Stimulated activated CD4-positive, alpha-beta T cell treated with anti-CD3 and anti-CD28 coated beads, Interleukin-15, amount 100 ng/mL, for 48 hours (primary cell): ENCODE data around the gene NTNG2.

Source experiments
- DNase-seq, 2 donors: peaks; one replicate each; pipeline ENCODE4 v3.0.0-alpha.2; 2020; ENCODE audit warnings: low read depth in 2 of 2

Gene NTNG2

DNA sequence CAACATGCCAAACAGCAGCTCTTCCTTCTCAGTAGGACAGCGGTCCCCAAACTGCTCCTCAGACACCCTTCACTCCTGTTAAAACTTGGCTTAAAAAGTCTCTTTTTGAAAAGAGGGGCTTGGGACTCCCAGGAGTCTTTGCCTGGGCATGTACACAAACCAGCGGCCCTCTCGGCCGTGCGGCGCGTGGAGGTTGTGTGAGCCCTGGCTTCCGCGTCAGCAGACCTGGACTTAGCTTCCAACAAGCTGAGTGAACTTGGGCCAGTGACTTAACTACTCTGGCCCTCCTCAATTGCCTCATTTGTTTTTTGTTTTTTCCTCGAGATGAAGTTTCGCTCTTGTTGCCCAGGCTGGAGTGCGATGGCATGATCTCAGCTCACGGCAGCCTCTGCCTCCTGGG is 15.3 kb upstream of the NTNG2 start:
- DNase-seq = no peak

DNA sequence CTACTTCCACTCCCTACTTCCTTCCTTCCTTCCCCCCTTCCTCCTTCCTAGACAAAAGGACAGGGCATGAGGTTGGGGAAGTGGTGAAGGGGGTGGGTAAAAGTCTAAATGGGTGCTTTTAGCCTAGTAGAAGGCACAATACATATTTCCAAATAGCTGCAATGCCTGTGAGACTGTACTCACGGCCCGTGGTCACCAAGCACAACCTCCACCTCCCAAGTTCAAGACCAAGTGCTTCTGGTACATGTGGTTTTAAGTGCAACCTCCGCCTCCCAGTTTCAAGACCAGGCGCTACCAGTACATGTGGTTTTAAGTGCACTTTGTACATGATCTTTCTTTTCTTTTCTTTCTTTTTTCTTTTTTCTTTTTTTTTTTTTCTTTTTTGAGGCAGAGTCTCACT is 14.5 kb upstream of the NTNG2 start:
- no peak for DNase-seq

DNA sequence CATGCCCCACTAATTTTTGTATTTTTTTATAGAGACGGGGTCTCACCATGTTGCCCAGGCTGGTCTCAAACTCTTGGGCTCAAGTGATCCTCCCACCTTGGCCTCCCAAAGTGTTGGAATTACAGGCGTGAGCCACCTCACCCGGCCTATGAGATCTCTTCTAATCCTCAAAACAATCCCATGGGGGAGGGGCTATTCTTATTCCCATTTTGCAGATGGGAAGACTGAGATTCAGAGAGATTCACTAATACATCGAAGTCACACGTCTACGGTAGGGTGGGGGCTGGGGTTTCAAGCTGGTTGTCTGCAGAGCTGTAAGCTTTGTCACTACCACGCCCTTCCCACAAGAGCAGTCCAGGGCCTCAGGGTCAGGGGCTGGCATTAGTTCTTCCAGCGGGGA is 14.0 kb upstream of the NTNG2 start:
- no peak for DNase-seq

DNA sequence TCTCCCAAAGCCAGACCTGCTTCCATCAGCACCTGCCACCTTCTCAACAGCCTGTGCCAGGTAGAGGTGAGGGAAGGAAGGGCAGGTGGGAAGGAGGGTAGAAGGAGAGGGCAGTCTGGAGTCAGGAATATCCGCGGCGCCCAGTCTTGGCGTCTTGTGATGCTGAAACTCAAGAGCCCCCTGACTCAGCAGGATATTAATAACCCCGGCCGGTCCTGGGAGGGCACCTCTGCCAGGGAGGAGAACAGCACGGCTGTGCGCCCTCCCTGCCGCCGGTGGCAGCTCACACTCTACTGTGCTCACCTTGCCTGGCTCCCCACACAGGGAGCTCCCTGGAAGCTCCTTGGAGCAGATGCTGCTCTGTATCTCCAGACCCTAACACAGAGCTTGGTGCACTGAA is 11.6 kb upstream of the NTNG2 start:
- no peak for DNase-seq

DNA sequence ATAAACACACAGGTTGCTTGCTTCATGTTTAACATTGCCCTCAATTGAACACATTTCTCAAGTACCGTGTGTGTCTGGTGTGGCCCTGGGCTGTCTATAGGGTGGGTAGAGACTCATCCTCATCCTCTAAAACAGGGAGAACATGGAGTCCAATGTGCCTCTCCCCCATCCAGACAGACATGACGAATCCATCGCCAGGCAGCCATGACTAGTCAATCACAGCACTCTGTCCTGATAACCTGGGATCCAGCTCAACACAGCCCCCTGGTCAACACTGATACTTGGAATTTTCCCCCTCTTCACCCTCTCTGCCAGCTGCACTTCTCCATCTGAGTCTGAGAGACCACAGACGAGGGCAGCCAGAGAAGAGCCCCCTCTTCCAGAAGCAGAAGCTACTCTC is 10.7 kb upstream of the NTNG2 start:
- DNase-seq = no peak

DNA sequence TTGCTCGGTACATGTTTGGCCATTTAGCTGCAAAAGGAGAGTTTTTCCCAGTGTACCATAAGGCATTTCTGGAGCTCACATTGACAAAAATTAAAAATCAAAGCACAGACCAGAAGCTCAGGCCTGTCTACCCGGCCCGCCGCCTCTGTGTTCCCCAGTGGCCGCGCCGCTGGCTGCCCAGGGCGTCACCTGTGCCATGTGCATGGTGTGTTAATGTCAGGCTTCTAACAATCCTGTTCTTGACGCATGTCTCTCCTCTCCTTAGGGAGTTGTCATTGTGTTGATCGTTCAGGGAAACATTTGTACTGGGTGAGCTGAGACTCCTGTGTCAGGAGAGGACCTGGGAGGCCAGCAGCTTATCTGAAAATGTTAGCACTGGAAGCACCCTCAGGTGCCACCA is 9.6 kb upstream of the NTNG2 start:
- no peak for DNase-seq

DNA sequence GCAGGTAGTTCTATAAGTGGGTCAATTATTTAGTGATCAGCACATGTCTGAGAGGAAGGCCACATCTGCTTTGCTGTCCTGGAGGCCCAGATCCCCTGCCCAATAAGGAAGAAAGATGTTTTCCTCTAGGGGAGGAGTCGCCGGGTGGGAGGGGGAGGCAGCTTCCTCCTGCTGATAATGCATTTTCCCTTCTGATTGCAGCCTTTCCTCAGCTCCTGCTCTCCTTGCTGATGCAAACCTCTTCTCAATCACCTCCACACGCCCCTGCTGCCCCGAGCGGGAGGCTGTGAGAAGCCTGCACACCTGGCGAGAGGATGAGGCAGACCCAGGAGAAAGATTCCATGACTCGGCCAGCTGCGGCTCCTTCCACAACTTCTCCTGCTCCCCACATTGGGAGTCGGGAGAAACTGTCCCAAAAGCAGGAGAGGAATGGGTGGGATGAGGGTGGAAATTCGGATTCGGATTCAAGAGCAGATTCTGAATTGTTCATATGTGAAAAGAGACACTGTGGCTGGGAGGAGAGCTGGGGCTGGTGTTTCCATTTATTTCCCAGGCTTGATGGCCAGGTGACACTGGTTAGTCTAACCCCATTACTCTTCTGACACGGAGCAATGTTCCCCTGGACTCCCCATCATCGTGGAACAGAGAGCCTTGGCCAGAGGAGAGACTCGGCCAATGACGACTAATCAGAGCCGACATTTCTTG is 6.8 kb upstream of the NTNG2 start:
- no peak for DNase-seq

DNA sequence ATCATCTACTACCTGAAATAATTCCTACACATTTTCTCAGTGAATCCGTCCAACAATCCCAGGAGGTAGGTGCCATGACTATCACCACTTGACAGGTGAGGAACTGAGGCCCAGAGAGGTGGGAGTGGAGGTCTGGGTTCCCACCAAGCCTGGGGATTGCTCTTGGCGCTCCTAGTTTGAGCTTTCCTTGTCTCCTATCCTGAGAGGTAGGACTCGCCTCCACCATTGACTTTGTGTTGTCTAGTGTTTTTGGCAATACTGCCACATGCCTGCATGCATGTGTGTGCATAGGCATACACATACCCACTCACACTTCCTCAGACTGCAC is 6.3 kb upstream of the NTNG2 start:
- no peak for DNase-seq

DNA sequence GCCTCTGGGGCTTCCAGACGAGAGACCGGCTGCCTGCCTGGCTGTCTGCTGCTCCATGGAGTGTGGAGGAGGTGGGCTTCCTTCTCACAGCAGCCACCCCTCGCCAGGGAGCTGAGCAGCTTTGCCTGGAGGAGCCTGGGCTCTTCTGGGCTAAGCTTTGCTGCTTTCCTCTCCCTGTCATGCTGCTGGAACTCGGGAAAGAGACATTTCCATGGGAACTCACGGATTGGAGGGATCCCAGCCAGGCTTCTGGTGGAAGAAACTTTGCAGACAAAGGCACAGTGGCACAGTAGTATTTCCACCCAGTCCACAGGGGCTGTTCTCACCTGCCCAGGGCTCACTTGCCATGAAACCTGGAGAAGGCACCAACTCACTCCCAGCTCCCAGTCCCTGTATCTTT is 5.6 kb upstream of the NTNG2 start:
- DNase-seq = no peak

DNA sequence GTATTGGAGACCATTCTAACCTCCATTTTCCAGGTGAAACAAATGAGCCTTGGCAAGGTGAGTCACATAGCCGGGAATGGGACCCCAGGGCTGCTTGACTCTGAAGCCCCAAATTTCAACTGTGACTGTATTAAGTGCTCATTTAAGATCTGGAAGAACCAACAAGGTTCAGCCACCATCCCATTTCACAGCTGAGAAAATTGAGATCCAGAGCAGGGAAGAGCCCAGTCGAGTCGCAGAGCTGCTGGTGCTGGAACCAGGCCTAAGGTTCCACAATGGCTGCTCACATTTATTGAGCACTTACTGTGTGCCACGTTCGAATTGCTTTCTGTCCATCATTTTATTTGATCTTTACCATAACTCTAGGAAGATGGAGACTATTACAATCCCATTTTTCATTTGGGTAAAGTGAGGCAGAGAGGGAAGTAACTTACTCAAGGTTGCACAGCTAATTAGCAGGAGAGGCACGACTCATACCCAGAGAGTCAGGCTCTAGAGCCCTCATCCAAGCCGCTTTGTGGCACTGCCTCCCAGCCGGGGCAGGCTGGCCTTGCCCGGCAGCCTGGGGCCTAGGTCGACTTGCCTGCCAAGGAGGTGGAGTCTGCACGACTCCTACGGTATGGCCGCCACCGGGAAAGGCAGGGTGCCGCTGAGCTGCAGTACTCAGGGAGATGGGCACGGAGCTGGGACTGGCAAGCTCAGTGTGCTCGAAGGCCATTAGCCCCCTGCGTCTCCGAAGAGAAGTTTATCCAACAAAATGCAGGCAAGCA is 4.3 kb upstream of the NTNG2 start:
- DNase-seq = no peak

DNA sequence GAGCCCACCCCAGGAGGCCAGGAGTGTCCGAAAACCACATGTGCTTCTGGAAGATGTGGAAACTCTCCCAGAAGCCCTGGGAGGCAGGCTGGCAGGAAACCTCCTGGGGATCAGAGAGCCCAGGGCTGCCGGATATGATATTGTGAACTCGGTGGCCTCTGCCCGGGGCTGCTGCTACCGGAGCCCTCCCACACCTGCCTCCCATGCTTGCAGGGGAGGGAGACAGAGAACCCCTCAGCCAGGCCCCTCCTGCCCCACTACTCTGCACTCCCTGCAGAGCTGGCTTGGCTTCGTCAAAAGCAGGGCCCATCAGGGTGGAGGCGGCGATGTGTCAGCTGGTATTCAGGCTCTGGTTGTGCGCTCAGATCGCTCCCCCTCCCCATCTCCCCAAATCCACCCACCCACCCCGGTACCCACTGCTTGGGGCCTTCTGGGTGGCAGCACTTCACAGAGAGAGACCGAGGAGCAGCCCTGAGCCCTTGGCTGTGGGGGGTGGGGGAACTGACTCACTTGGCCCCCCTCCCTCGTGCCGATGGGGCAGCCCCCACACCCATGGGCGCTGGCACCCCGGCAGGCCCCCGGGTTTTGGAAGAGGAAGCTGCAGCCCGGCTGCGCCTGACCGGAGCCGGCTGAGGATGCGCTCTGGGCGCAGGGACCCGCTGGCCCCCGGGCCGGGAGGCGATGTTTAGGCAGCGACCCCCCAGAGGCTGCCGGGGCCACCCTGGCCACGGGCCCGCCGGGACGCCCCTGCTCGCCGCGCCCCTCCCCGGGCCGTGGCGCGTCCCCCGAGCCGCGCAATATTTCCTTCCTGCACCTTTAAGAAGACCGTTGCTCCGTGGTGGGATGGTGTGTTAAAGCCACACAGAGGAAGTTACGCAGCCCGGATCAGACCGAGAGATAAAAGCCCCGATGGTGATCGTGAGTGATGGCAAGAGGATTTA is 786 bp upstream of the NTNG2 start:
- peak; percentile 24 to 33 for DNase-seq

DNA sequence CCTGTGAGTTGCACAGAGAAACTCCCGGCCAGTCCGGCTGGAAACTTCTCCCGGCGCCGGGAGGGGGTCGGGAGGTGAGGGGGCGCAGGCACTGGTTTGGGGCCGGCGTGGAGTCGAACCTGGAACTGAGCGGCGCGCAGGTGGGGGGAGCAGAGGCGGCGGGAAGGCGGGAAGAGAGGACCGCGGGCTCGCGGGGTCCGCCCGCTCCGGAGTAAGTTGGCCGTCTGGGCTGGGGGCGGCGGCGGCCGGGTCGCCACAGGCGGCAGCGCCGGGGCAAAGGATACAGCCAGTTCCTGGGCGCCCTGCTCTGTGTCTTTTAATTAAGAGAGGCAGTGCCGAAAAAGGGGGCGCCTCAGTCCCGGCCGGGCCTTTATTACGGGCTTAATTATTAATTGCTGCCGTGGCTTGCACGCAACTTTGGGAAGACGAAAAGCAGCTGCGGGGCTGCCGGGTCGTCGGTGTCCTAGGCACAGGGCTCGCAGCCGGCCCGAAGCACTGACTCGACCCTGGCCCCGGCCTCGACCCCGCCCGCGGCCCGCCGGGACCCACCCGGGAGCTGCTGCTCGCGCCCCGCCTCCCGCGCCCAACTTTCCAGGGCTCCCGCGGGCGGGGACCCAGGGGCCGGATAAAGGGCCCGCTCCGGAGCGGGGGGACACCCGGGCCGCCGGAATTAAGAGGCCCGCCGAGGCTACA is 1.1 kb downstream of the NTNG2 start:
- DNase-seq = no peak

DNA sequence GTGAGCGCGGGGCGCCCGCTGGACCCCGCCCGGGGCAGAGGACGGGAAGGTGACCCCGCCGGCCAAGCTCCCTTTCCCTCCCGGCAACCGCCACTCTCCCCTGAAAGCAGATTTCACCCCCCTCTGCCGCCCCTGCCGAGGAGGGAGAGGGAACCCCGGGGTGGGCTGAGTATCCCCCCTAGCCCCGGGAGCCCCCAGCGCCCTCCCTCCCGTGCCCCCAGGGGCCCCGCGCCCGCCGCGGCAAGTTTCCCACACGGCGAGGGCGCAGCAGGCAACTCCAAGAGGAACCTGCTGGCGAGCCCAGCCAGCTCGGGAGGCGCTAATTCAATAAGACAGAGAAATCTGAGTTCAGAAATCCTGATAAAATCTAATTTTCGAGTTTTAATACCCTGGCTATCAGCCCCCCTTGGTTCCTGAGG is 1.6 kb downstream of the NTNG2 start:
- DNase-seq = no peak

DNA sequence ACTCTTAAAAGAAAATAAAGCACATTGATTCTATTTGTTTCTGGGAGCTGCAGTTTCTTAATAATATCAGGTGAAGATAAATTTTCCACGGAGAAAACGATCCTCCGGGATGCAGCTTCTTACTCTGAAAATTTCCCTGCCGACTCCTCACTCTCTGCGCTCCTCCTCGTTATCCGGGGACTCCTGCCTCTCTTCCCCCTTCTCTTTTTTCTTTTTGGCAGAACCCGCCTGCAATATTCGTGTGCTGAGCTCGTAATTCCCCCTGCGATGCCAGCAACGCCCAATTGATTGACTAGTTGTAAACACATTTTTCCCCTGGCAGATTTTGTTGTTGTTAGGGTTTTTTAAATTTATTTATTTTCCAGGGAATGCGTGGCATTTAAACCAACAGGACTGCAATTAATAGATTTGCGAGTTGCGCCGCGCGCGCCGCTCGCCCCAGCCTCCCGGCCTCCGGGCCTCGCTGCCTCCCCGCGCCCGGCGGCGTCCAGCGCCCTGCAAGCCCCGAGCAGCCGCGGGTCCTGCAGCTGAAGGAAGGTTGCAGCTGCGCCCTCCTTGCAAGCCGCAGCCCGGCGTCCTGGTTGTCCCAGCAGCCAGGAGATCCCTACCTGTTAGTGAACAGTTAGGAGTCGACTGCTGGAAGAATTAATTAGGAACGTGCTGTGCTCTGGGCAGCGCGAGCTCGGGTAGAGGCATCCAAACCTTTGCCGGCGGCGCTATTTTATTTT is 2.2 kb downstream of the NTNG2 start:
- DNase-seq = no peak

DNA sequence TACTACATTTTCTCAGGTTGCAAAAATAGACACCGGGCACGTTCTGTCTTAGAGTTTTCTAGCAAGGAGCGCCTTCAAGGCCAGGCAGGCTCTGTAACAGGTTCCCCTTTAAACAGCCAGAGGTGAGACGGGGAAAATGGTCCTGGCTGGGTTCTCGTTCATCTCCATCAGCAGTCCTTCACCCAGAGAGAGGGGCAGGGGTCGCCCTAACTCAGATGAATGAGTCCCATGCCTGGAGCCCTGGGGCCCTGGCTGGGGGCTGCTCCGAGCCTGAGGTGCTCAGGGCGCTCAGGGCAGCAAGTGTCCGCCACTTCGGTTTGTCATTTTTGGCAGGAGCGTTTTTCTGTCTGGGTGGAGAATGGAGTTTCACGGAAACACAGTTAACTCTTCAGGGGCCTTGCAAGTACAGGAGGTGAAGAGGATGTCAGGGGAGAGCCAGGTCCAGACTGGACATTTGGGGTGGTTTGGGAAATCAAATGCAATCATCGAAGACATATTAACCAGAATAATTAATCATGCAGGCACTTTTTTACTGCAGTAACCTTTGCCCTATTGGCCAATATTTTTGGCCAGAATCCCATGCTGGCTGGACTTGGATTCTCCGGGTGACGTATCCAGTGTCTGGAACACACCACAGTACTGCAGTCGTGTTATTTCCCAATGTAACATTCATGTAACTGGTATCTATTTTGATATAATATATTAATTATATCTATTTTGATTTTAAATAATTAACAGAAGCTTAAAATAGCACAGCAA is 2.9 kb downstream of the NTNG2 start:
- DNase-seq = no peak

DNA sequence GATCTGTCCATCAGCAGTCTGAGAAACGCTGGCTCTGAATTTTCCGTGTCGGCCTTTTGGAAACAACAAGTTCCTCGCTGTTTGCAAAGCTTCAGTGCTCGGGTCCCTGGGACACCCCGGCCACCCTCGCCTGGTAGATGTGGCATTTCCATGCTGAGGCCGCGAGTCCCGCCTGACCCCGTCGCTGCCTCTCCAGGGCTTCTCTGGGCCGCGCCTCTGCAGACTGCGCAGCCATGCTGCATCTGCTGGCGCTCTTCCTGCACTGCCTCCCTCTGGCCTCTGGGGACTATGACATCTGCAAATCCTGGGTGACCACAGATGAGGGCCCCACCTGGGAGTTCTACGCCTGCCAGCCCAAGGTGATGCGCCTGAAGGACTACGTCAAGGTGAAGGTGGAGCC is 4.7 kb downstream of the NTNG2 start:
- DNase-seq = no peak

DNA sequence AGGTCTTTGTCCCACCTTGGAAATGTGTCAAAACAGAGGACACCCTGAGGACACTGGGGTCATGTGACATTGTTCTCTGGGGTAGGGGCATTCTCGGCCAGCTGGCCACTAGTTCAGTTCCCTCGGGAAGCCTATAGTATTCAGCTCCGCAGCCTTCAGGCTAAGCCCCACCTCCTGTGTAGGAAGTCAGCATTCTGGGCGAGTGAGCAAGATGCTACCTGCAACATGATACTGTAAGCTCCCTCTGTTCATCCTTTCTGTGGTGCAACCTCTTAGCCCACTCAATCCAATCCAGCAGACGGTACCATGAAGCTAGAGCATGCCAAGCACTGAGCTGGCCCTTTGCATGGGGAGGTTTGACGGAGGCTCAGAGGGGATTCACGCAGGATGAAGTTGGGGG is 5.3 kb downstream of the NTNG2 start:
- DNase-seq = no peak

DNA sequence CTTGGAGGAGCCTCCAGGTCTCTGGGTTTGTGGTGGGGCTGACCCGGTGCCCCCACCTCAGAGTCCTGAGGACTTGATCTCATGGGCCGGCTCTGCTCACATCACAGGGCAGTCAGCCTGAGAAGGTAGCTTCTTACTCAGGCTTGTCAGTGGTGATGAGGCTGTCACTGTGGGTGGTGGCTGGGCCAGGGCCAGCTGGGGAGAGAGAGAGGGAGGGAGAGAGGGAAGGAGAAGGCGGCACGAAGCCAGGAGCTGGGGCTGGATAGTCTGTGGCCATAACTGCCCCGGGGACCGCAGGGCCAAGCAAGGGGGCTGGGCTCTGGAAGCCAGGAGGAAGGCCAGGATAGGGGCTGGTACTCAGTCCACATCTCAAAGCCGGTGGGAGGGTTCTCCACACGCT is 6.5 kb downstream of the NTNG2 start:
- no peak for DNase-seq

DNA sequence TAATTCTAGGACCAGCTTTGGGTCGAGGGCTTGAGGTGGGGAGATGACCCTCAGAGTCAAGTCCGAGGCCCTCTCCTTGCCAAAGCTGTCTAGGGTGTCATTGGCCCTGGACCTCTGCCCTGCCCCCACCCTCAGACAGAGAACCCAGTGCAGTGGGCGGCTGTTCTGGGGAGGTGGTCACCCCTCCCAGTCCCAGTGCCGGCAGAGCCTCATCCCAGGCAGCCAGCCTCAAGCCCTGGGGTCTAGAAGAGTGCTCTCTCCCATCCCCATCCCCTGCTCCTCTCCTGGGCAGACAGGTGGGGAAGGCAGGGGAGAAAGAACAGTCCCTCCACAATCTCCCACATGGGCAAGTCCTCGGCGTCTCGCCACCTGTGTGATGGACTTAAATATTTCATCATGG is 7.0 kb downstream of the NTNG2 start:
- no peak for DNase-seq

DNA sequence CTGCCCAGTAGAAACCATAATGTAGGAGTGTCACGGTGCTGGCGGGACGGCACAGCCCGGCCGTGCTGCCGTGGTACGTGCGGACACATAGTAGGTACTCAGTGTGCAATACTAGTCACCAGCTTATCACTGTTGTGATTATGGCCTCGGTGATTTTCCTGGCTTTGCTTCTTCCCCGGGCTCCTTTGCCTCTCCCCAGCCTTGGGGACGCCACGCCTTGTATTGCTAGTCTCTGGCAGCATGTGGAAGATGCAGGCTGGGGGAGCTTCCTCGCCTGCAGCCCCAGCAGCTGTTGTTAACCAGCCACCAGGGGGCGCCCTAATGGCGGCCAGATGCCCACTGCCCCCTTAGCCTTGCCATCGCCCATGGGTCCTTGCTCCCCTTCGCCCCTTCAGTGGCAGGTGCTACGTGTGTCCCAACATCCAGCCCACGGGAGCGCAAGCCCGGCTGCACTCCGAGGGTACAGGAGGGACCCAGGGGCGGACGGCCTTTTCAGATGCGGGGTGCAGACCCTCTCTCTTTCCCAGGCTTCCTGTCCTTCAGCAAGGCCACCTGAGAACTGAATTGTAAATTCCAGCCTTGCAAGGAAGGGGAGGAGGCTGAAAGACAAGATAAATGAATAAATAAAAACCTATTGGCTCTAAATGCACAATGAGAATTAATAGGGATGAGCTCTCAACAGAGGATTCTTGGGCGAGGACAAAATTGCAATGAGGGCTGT is 8.0 kb downstream of the NTNG2 start:
- peak in 1 of 2 donors; percentile 47 for DNase-seq
